Measurements from ENCODE around the gene TSPAN13.

DNA sequence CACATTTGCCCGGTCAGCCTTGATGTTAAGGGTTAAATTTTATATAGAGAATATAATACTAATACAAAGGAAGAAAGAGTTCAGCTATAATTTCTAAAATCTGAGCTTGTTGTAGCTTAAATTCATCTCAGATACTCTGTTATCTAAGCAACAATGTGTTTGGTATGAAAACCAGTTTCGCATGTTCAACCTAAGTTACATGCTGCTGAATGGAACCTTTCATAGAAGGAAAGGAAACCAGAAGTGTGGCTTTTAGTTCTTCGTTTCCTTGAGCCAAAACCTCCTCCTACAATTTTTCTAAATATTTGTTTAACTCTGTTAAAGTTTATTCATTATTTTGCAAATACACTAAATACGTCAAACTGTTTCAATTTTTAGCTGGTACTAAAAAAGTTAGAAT, 32.7 kb downstream of the TSPAN13 start:
- TF ChIP-seq, protein P1, sequence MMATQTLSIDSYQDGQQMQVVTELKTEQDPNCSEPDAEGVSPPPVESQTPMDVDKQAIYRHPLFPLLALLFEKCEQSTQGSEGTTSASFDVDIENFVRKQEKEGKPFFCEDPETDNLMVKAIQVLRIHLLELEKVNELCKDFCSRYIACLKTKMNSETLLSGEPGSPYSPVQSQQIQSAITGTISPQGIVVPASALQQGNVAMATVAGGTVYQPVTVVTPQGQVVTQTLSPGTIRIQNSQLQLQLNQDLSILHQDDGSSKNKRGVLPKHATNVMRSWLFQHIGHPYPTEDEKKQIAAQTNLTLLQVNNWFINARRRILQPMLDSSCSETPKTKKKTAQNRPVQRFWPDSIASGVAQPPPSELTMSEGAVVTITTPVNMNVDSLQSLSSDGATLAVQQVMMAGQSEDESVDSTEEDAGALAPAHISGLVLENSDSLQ (IDR thresholded peaks at IDR 0.05) = no peak
- TF ChIP-seq LEF1 (IDR thresholded peaks at IDR 0.05; ENCODE audit: borderline replicate concordance) (no peak), HDGF (IDR thresholded peaks at IDR 0.05; ENCODE audit: borderline replicate concordance) (no peak)
